Kidney epithelial cell (primary cell): ENCODE results near the gene ACAN. TPM values are rescaled to one million over a fixed set of nuclear protein-coding genes. Genes with fewer than 3 reads are reported as not detected.

Experiments used
- DNase-seq: peaks from one replicate; pipeline ENCODE4 v3.0.0-alpha.2; 2010; ENCODE audit warnings: low read depth
- H3K27me3 ChIP-seq: 2 replicates; pipeline ENCODE4 v1.6.0; 2011; ENCODE audit warnings: low read length; ENCODE audit not compliant: control insufficient read depth, insufficient read depth
- H3K36me3 ChIP-seq: 2 replicates; pipeline ENCODE4 v1.5.1; 2011; ENCODE audit warnings: low read length; ENCODE audit not compliant: control insufficient read depth, insufficient read depth
- H3K4me3 ChIP-seq: 2 replicates; pipeline ENCODE4 v1.5.1; 2011; ENCODE audit warnings: low read depth, mild to moderate bottlenecking, control low read depth, low read length
- total RNA-seq: library from RNA; depleted of rRNA; stranded (reverse); fragments of >200 nt; gene quantifications from 2 replicates; pipeline ENCODE4 v1.2.3, GENCODE V29; 2015
- TF ChIP-seq, protein P1 (sequence below): IDR thresholded peaks from 2 replicates; pipeline ENCODE4 v1.5.1; 2011; ENCODE audit warnings: mild to moderate bottlenecking, moderate library complexity, low read length, control low read depth, inconsistent platforms; ENCODE audit not compliant: insufficient read depth, poor library complexity, severe bottlenecking

The ACAN gene
- total RNA-seq, 1 donor from 2014 or later = 0.08 TPM

DNA sequence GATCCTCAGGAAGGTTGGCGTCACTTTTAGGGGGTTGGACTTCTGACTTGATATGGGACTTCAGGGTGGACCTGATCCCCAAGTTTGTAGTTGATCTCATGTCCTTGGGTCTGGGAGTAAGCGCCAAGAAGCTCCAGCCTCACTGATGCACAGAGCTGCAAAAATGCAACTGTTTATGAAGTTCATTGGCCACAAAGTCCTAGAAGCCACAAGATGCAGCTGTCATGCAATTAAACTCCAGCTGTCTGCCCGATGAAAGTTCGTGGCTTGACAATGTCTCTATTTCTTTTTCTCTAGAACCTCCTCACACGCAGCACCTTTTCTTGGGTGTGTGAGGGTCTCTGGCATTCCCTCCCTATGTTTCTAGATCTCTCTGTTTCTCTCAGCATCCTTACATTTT lies 9.2 kb upstream of the ACAN start:
- peaks cover 14% of the 10 kb centered on the region for H3K27me3 ChIP-seq
- no peak overlapping the region for H3K4me3 ChIP-seq
- no peaks in the 10 kb centered on the region for H3K36me3 ChIP-seq
- TF ChIP-seq, protein P1, sequence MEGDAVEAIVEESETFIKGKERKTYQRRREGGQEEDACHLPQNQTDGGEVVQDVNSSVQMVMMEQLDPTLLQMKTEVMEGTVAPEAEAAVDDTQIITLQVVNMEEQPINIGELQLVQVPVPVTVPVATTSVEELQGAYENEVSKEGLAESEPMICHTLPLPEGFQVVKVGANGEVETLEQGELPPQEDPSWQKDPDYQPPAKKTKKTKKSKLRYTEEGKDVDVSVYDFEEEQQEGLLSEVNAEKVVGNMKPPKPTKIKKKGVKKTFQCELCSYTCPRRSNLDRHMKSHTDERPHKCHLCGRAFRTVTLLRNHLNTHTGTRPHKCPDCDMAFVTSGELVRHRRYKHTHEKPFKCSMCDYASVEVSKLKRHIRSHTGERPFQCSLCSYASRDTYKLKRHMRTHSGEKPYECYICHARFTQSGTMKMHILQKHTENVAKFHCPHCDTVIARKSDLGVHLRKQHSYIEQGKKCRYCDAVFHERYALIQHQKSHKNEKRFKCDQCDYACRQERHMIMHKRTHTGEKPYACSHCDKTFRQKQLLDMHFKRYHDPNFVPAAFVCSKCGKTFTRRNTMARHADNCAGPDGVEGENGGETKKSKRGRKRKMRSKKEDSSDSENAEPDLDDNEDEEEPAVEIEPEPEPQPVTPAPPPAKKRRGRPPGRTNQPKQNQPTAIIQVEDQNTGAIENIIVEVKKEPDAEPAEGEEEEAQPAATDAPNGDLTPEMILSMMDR = no peak
- no peak for DNase-seq

DNA sequence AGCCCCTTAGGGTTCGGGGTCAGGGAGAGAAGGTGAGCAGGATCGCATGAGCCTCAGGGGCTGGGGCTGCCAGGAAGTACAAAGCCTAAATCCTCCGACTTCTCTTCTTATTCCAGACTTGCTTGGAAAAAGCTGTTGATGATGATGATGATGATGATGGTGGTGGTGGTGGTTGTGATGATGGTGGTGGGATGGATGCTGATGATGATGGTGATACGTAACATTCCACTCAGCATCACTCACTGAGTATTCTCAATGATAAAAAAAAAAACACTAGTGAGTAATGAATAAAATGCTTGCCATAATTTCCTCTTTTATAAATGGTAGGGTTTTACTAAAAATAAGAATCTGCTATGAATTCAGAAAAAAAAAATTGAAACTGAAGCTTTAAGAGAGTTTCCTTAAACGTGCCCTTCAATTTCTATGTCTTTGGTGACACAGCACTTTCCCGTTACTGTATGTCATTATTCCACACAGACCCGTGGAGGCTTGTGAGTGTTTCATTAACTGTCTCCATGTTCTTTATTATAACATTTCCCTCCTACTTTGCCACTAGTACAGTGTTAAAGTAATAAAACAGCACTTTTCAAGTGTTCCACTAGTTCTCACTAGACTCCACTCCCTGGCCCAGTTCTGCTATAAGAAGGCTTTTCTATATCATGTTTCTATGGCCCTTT lies 5.4 kb upstream of the ACAN start:
- peaks cover 17% of the 10 kb centered on the region for H3K27me3 ChIP-seq
- no peaks in the 10 kb centered on the region for H3K36me3 ChIP-seq
- no peak for DNase-seq
- H3K4me3 ChIP-seq = no peak overlapping the region
- TF ChIP-seq, protein P1 = no peak

DNA sequence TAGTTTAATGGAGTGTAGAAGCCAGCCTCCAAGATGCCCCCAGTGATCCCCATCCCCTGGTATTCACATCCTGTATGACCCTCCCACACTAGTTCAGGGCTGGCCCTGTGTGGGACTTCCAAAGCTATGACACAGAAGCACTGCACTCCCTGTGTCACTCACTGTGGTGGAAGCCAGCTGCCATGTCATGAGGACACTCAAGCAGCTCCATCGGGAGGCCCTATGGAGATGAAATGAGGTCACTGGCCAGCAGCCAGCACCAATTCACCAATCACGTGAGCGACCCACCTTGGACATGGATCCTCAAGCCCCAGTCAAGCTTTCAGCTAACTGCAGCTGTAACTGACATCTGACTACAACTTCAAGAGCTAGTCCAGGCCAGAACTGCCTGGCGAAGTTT lies 3.9 kb upstream of the ACAN start:
- H3K36me3 ChIP-seq = no peaks in the 10 kb centered on the region
- TF ChIP-seq, protein P1 = no peak
- H3K27me3 ChIP-seq = peaks cover 26% of the 10 kb centered on the region
- no peak overlapping the region for H3K4me3 ChIP-seq
- DNase-seq = no peak

DNA sequence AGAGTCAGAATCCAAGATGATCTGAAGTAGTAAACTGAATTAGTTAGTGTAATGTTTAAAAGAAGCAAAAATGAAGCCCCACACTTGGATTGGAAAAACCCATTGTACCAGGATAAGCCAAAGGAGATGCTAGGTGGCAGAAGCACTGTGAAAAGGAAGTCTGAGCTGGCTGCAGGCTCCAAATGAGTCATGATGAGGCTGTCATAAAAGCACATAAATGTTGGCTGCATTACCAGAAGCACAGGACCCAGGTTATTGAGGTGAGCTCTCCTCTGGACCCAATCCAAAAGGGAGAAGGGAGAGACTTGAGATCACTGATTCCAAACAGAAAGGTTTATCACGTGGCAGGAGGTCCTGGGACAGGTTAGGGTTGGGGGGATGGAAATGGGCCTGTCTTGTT lies 3.2 kb upstream of the ACAN start:
- TF ChIP-seq, protein P1 = no peak
- Histone ChIP-seq H3K36me3 (no peaks in the 10 kb centered on the region), H3K4me3 (no peak overlapping the region), H3K27me3 (peaks cover 32% of the 10 kb centered on the region)
- DNase-seq = no peak

DNA sequence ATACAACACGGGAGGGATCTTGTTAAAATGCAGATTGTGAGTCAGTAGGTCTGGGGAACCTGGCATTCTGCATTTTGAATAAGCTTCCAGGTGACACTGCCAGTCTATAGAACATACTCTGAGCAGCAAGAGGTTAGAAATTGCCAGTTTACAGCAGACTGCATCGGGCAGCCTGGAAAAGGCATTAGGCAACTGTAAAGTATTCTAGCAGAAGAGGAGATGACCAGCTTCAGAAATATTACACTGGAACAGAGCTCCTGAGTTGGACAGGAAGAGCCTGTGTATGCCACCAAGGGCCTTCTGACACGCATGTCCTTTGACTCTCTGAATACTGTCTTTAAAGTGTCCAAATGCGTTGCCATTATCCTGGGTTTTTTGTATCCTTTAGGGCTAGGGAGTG lies 2.5 kb upstream of the ACAN start:
- TF ChIP-seq, protein P1 = no peak

DNA sequence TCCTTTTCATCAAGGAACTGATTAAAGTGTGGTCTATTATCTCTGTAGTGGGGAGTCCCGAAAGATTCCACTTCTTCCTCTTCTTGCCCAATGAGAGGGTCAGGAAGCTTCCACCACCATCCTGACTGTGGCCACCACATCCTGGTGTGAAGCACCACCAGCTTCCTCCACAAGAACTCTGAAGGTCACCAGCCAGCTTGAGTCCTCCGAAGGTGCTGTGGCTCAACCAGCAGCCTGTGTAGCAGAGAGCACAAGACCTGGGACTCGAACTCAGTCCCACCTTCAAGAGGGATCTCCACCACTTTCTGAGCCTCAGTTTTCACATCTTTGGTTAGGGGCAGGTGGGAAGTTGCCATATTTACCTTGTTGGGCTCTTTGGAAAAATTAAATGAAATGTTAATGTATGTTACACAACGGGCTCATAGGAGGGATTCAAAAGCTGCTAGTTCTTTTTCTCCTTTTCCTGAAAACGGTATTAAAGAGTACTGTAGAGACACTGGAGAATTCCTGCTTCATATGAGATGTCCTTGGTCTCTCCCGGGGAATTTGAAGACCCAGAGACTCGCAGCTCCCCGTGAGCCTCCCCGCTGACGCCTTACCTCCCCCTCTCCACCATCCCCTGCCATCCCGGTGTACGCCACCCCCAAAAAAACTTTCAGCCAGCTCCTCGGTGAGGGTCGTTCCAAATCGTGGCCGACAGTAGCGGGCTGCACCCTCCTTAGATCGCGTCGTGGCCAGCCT lies 816 bp upstream of the ACAN start:
- Histone ChIP-seq H3K36me3 (no peaks in the 10 kb centered on the region), H3K27me3 (peaks cover 37% of the 10 kb centered on the region), H3K4me3 (no peak overlapping the region)
- TF ChIP-seq, protein P1 = no peak
- DNase-seq = no peak

More for the DNA sequence above, 2.5 kb upstream of the ACAN start:
- Histone ChIP-seq H3K36me3 (no peaks in the 10 kb centered on the region), H3K27me3 (peaks cover 33% of the 10 kb centered on the region), H3K4me3 (no peak overlapping the region)
- DNase-seq = no peak
